ENCODE data around the gene TOR1B. TPM values are rescaled to one million over a fixed set of nuclear protein-coding genes. Genes with fewer than 3 reads are reported as not detected.

The TOR1B gene
- total RNA-seq, 1 donor from 2014 or later: 14.5 TPM

- DNase-seq (ENCODE audit: extremely low spot score in 2 of 2): no peak
- Histone ChIP-seq H3K27me3 (no peaks in the 10 kb centered on the region), H3K27ac (peak overlapping the region; percentile 80), H3K9me3 (no peaks in the 10 kb centered on the region), H3K4me1 (peaks cover 21% of the 10 kb centered on the region), H3K36me3 (no peaks in the 10 kb centered on the region), H3K4me3 (no peak overlapping the region)
- intact Hi-C loops (cut with DNase I): no loop called here
- TF ChIP-seq POLR2AphosphoS5 (IDR thresholded peaks at IDR 0.05; ENCODE audit: insufficient read depth in 1 of 2, low read depth in 1 of 2) (peak in 1 of 2 donors; percentile 10), POLR2A (IDR thresholded peaks at IDR 0.05) (no peak), CTCF (IDR thresholded peaks at IDR 0.05) (no peak)
Observed at GRCh38 chr9:129762985-129763926, 39.7 kb upstream of the TOR1B start.

GRCh38 chr9:129765764-129766317 lies 37.1 kb upstream of the TOR1B start:
- H3K4me3 ChIP-seq: no peak overlapping the region
- peaks cover 21% of the 10 kb centered on the region for H3K4me1 ChIP-seq
- no peaks in the 10 kb centered on the region for H3K9me3 ChIP-seq
- no peaks in the 10 kb centered on the region for H3K27me3 ChIP-seq
- intact Hi-C loops (cut with DNase I): no loop called here
- H3K36me3 ChIP-seq: no peaks in the 10 kb centered on the region
- no peak for TF ChIP-seq POLR2AphosphoS5 (IDR thresholded peaks at IDR 0.05; ENCODE audit: insufficient read depth in 1 of 2, low read depth in 1 of 2)
- no peak for TF ChIP-seq POLR2A (IDR thresholded peaks at IDR 0.05)
- no peak for TF ChIP-seq CTCF (IDR thresholded peaks at IDR 0.05)
- H3K27ac ChIP-seq: no peak overlapping the region
- no peak for DNase-seq (ENCODE audit: extremely low spot score in 2 of 2)

- intact Hi-C loops (cut with DNase I): no loop called here
- TF ChIP-seq POLR2A (IDR thresholded peaks at IDR 0.05) (no peak), POLR2AphosphoS5 (IDR thresholded peaks at IDR 0.05; ENCODE audit: insufficient read depth in 1 of 2, low read depth in 1 of 2) (no peak), CTCF (IDR thresholded peaks at IDR 0.05) (no peak)
- no peak overlapping the region for H3K4me3 ChIP-seq
Observed at GRCh38 chr9:129768486-129768885, 34.5 kb upstream of the TOR1B start.

GRCh38 chr9:129769669-129770068 lies 33.3 kb upstream of the TOR1B start:
- intact Hi-C loops (cut with DNase I): no loop called here

More at GRCh38 chr9:129768486-129768885, 34.5 kb upstream of the TOR1B start:
- H3K27ac ChIP-seq: no peak overlapping the region
- peaks cover 2% of the 10 kb centered on the region for H3K4me1 ChIP-seq
- H3K36me3 ChIP-seq: no peaks in the 10 kb centered on the region
- H3K27me3 ChIP-seq: no peaks in the 10 kb centered on the region
- DNase-seq (ENCODE audit: extremely low spot score in 2 of 2): no peak
- H3K9me3 ChIP-seq: no peaks in the 10 kb centered on the region

More at GRCh38 chr9:129769669-129770068, 33.3 kb upstream of the TOR1B start:
- Histone ChIP-seq H3K27ac (no peak overlapping the region), H3K36me3 (no peaks in the 10 kb centered on the region), H3K9me3 (no peaks in the 10 kb centered on the region), H3K27me3 (no peaks in the 10 kb centered on the region), H3K4me3 (no peak overlapping the region), H3K4me1 (no peaks in the 10 kb centered on the region)
- no peak for TF ChIP-seq POLR2AphosphoS5 (IDR thresholded peaks at IDR 0.05; ENCODE audit: insufficient read depth in 1 of 2, low read depth in 1 of 2)
- TF ChIP-seq POLR2A (IDR thresholded peaks at IDR 0.05): no peak
- TF ChIP-seq CTCF (IDR thresholded peaks at IDR 0.05): no peak
- no peak for DNase-seq (ENCODE audit: extremely low spot score in 2 of 2)

Data from vagina (tissue), 2 donors.